ENCODE data around the gene ABCC5.

ABCC5 gene

DNA sequence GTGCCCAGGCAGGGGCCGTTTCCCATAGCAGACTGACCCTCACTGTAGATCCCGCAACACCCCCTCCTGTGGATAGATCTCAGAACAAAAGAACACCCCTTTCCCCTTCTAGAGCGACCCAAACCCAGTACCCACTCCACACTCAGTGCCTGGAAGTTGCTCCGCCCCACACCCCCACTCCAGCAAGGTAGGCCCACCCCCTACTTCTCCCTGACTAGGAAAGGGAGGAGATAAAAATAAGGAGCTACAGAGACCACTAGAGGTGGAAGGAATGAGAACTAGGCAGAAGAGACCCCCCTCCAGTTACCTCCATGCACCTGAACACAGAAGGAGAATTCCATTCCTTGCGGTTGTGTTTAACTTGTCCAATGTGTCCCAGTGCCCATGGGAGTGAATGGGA lies 102.8 kb downstream of the ABCC5 start:
- TF ChIP-seq, protein P1, sequence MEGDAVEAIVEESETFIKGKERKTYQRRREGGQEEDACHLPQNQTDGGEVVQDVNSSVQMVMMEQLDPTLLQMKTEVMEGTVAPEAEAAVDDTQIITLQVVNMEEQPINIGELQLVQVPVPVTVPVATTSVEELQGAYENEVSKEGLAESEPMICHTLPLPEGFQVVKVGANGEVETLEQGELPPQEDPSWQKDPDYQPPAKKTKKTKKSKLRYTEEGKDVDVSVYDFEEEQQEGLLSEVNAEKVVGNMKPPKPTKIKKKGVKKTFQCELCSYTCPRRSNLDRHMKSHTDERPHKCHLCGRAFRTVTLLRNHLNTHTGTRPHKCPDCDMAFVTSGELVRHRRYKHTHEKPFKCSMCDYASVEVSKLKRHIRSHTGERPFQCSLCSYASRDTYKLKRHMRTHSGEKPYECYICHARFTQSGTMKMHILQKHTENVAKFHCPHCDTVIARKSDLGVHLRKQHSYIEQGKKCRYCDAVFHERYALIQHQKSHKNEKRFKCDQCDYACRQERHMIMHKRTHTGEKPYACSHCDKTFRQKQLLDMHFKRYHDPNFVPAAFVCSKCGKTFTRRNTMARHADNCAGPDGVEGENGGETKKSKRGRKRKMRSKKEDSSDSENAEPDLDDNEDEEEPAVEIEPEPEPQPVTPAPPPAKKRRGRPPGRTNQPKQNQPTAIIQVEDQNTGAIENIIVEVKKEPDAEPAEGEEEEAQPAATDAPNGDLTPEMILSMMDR (conservative IDR thresholded peaks at IDR 0.05; ENCODE audit: low read depth): no peak
- CTCF ChIA-PET: interaction anchor here (1.1 kb wide), 1 partner anchor 103 kb away, joined by 3 read pairs; the partner anchor contains the start of gene ABCC5
- POLR2A ChIA-PET (ENCODE audit: low non-redundant PET): no interaction called here
- DNase-seq (ENCODE audit: low spot score): no peak
- H3K27ac ChIP-seq: no peak overlapping the region

DNA sequence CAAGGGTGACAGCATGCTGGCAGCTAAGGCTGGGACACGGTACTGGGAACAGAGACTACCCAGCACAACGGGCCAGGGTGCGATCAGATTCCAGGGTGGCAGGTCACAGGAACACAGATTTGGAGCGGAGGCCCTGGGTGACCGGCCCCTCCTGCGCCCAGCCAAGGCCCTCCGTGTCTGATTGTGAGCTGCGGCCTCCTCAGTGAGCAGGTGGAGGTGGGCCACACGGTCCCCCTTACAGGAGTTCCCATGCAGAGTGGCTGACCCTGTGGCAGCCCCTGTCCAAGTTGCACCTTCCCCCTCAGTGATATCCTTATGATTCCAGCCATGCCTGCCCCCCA lies 104.1 kb downstream of the ABCC5 start:
- ChIA-PET CTCF (no interaction called here), POLR2A (ENCODE audit: low non-redundant PET) (no interaction called here)
- TF ChIP-seq, protein P1 (conservative IDR thresholded peaks at IDR 0.05; ENCODE audit: low read depth): no peak
- no peak for DNase-seq (ENCODE audit: low spot score)
- H3K27ac ChIP-seq: no peak overlapping the region

DNA sequence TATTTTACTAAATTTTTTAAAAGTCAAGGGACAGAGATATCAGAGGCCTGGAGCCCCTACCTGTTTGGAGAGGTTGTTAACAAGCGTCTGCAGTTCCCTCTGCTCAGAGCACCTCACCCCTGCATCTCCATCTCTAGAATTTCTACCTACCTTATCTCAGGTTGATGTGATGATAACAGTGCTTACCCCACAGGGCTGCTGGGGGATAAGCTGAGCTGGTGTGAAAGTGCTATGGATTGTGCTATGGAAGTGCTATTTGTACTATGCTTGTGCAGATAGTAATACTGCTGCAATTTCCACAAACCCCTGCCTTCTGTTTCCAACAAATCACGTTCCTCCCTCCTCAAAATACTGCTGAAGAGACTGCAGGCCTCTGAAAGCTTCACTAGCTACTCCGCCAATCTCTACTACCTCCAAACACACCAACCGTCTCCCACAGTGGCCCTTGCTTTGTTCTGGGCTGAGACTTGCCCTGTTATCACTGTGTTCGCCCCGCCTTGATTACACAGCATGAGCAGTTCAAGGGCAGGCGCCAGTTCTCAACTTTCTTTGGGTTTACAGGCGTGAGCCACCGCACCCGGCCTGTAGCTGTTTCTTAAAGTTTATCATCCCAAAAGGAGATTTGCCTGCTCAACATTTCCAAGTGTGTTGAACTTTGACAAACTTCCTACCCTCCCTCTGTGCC lies 104.6 kb downstream of the ABCC5 start:
- no peak for DNase-seq (ENCODE audit: low spot score)
- POLR2A ChIA-PET (ENCODE audit: low non-redundant PET): no interaction called here
- H3K27ac ChIP-seq: no peak overlapping the region
- CTCF ChIA-PET: no interaction called here
- TF ChIP-seq, protein P1 (conservative IDR thresholded peaks at IDR 0.05; ENCODE audit: low read depth): no peak

DNA sequence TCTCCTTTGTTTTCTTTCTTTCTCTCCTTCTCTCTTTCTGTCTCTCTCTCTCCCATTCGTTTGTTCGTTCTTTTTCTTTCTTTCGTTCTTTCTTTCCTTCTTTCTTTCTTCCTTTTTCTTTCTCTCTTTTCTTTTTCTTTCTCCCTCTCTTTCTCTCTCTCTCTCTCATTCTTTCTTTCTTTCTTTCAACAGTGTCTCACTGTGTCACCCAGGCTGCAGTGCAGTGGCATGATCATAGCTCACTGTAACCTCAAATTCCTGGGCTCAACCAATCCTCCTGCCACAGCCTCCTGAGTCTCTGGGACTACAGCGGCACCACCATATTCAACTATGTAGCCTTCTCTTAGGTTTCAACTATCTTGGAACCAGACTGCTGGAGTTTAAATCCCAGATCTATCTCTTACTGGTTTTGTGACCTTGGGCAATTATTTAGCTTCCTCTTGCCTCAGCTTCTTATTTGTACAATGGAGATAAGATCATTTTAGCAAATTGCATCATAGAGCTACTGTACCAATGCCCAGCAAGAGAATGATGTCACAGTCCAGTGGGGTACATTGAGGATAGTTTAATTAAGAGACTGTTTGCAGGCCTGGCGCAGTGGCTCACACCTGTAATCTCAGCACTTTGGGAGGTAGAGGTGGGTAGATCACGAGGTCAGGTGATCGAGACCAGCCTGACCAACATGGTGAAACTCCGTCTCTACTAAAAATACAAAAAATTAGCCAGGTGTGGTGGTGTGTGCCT lies 105.7 kb downstream of the ABCC5 start:
- POLR2A ChIA-PET (ENCODE audit: low non-redundant PET): interaction anchor here (0.7 kb wide), 1 partner anchor 106 kb away, joined by 3 read pairs; the partner anchor contains the start of gene ABCC5
- CTCF ChIA-PET: no interaction called here
- DNase-seq (ENCODE audit: low spot score): no peak
- TF ChIP-seq, protein P1 (conservative IDR thresholded peaks at IDR 0.05; ENCODE audit: low read depth): no peak
- H3K27ac ChIP-seq: no peak overlapping the region

DNA sequence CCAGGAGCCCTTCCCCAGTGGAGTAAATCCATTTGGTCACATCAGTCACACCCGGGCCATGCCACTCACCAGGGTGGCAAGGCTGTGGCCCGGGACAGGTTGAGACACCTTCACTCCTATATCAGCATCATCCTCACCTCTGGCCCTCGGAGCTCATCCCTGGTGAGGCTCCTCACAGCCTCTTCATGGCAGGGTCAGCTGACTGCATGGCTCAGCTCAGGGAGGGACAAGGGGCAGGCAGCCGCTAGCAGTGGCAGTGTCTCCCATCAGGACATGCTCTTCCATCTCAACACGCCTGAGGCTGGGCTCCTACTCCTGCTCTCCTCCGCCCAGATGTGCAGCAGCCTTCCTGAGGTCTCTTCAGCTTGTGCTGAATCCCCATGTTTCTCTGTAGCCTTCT lies 106.6 kb downstream of the ABCC5 start:
- TF ChIP-seq, protein P1 (conservative IDR thresholded peaks at IDR 0.05; ENCODE audit: low read depth): no peak
- no peak for DNase-seq (ENCODE audit: low spot score)
- H3K27ac ChIP-seq: no peak overlapping the region
- POLR2A ChIA-PET (ENCODE audit: low non-redundant PET): interaction anchor here (0.7 kb wide), 1 partner anchor 107 kb away, joined by 3 read pairs; the partner anchor contains the start of gene ABCC5
- CTCF ChIA-PET: no interaction called here

DNA sequence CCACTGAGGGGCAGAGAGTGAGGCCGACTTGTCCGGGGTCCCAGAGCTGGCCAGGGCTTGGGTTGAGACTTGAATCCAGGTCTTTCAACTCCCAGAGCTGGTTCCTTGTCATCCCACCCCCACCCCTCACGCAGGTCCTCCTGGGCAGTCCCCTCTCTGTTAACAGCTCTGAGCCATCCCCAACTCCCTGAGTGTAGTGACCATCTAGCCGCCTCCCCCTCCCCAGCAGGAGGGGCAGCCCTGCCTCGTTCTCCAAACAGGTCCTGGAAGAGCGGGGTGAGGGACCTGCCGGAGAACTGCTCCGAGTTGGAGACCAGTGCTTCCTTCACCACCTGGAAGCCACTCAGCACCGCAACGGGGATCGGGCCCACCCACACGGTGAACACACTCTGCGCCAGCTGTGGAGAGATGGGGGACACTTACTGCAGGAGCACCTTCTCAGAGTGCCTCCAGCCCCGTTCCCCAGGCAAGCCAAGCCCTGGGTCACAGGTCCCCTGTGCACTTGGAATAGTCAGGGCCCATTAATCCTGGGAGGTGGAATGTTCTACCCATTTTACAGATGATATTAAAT lies 108.6 kb downstream of the ABCC5 start:
- POLR2A ChIA-PET (ENCODE audit: low non-redundant PET): no interaction called here
- TF ChIP-seq, protein P1 (conservative IDR thresholded peaks at IDR 0.05; ENCODE audit: low read depth): no peak
- DNase-seq (ENCODE audit: low spot score): no peak
- CTCF ChIA-PET: interaction anchor here (0.7 kb wide), 1 partner anchor 1313 kb away, joined by 4 read pairs; no protein-coding TSS in a partner anchor
- no peak overlapping the region for H3K27ac ChIP-seq

Measured in RWPE1 (cell line).